HG03097 (cell line): ENCODE data around the gene EME2.
"Not testable (repeated sequence)": the region's sequence is repeated elsewhere in the genome, so short reads cannot be mapped to it uniquely, and the experiment has no call there.

ENCODE experiments used
- ATAC-seq: cut with Tn5 transposase; IDR thresholded peaks from one replicate; pipeline ENCODE4 v1.9.1; 2021; ENCODE audit not compliant: unreplicated experiment, low FRiP score

The EME2 gene

GRCh38 chr16:1789643-1790045 lies 17.0 kb downstream of the EME2 start:
- ATAC-seq: no peak

GRCh38 chr16:1790261-1790610 lies 17.6 kb downstream of the EME2 start:
- ATAC-seq: no peak

GRCh38 chr16:1790611-1791255 lies 18.1 kb downstream of the EME2 start:
- ATAC-seq: no peak

GRCh38 chr16:1791256-1791942 lies 18.8 kb downstream of the EME2 start:
- no peak for ATAC-seq

- no peak for ATAC-seq
Observed at GRCh38 chr16:1791943-1792812, 19.6 kb downstream of the EME2 start.

- ATAC-seq: no peak
Observed at GRCh38 chr16:1792836-1793577, 20.4 kb downstream of the EME2 start.

GRCh38 chr16:1793578-1794220 lies 21.1 kb downstream of the EME2 start, which contains the start of gene IGFALS:
Gene IGFALS (minus strand): TSS chr16:1793705. CDS start chr16:1793652, 53 bp downstream.
- no peak for ATAC-seq

- ATAC-seq: no peak
Observed at GRCh38 chr16:1794221-1794871, 21.7 kb downstream of the EME2 start.

- ATAC-seq: no peak
Observed at GRCh38 chr16:1794908-1795666, 22.5 kb downstream of the EME2 start.

- ATAC-seq: not testable (repeated sequence)
Observed at GRCh38 chr16:1799263-1799662, 26.7 kb downstream of the EME2 start.

- no peak for ATAC-seq
Observed at GRCh38 chr16:1800701-1801100, 28.1 kb downstream of the EME2 start.

GRCh38 chr16:1807626-1808025 lies 35.0 kb downstream of the EME2 start:
- ATAC-seq: no peak

- no peak for ATAC-seq
Observed at GRCh38 chr16:1808691-1809090, 36.1 kb downstream of the EME2 start.

- no peak for ATAC-seq
Observed at GRCh38 chr16:1809281-1809801, 36.7 kb downstream of the EME2 start.

GRCh38 chr16:1810106-1810505 lies 37.5 kb downstream of the EME2 start:
- ATAC-seq: no peak

- ATAC-seq: no peak
Observed at GRCh38 chr16:1810536-1810935, 37.9 kb downstream of the EME2 start.

- ATAC-seq: no peak
Observed at GRCh38 chr16:1812732-1813163, 40.1 kb downstream of the EME2 start.

GRCh38 chr16:1815461-1815860 lies 42.9 kb downstream of the EME2 start:
- ATAC-seq: no peak
